K562 (cell line): Measurements from ENCODE around the gene SPAG4. TPM values are rescaled to one million over a fixed set of nuclear protein-coding genes. Genes with fewer than 3 reads are reported as not detected.

ENCODE experiments used
- ATF1 ChIP-seq, 2 experiments: fragments of 450-650 bp in 1 of 2; IDR thresholded peaks; 2 replicates each; pipeline ENCODE4 v1.6.1; 2016; ENCODE audit warnings: missing compliant biosample characterization in 1 of 2, missing genetic modification characterization in 1 of 2
- CEBPB ChIP-seq: fragments of 450-650 bp; IDR thresholded peaks from 2 replicates; pipeline ENCODE4 v1.6.1; 2016; ENCODE audit warnings: missing genetic modification characterization, missing compliant biosample characterization
- ELF2 ChIP-seq: fragments of 250-450 bp; sonication (Bioruptor Pico); IDR thresholded peaks from 2 replicates; pipeline ENCODE4 v1.5.0; 2021; ENCODE audit warnings: mild to moderate bottlenecking
- ESRRB ChIP-seq: fragments of 250-450 bp; sonication (Bioruptor Pico); IDR thresholded peaks from 2 replicates; pipeline ENCODE4 v1.5.0; 2020; ENCODE audit warnings: mild to moderate bottlenecking, moderate library complexity, borderline replicate concordance
- FOXK2 ChIP-seq, 2 experiments: fragments of 450-650 bp; IDR thresholded peaks in 1 of 2; conservative IDR thresholded peaks in 1 of 2; 2 replicates each; pipeline ENCODE4 v1.6.1; 2016; ENCODE audit warnings: low read depth in 2 of 2, mild to moderate bottlenecking in 1 of 2
- FOXP4 ChIP-seq: sonication (generic); formaldehyde crosslinking; IDR thresholded peaks from 2 replicates; pipeline ENCODE4 v1.8.0; 2022; ENCODE audit warnings: mild to moderate bottlenecking, missing genetic modification reagents, borderline replicate concordance
- HMG20A ChIP-seq: fragments of 450-650 bp; formaldehyde crosslinking; conservative IDR thresholded peaks from 2 replicates; pipeline ENCODE4 v1.4.0; 2020; ENCODE audit warnings: mild to moderate bottlenecking, mixed read lengths
- KLF10 ChIP-seq: fragments of 250-450 bp; sonication (Bioruptor Pico); IDR thresholded peaks from 2 replicates; pipeline ENCODE4 v1.6.1; 2021; ENCODE audit warnings: matching md5 sums
- KLF6 ChIP-seq: fragments of 250-450 bp; sonication (Bioruptor Pico); IDR thresholded peaks from 2 replicates; pipeline ENCODE4 v1.4.0; 2020; ENCODE audit warnings: mild to moderate bottlenecking, moderate library complexity, borderline replicate concordance
- RNF219 ChIP-seq: fragments of 250-450 bp; sonication (Bioruptor Pico); IDR thresholded peaks from 2 replicates; pipeline ENCODE4 v1.5.0; 2022; ENCODE audit warnings: mild to moderate bottlenecking
- SNAPC5 ChIP-seq: fragments of 250-450 bp; sonication (Bioruptor Pico); IDR thresholded peaks from 2 replicates; pipeline ENCODE4 v1.8.0; 2021; ENCODE audit warnings: moderate library complexity, mild to moderate bottlenecking, inconsistent platforms
- SREBF2 ChIP-seq: sonication (generic); formaldehyde crosslinking; IDR thresholded peaks from 2 replicates; pipeline ENCODE4 v1.4.0; 2020; ENCODE audit warnings: mild to moderate bottlenecking, missing genetic modification reagents
- TBL1XR1 ChIP-seq, 2 experiments: IDR thresholded peaks; 2 replicates each; pipeline ENCODE4 v1.6.1; 2012; ENCODE audit warnings: improper control_type of control experiment in 2 of 2, low read length in 2 of 2, mild to moderate bottlenecking in 1 of 2
- ZBTB1 ChIP-seq: sonication (generic); formaldehyde crosslinking; IDR thresholded peaks from 2 replicates; pipeline ENCODE4 v1.8.1; 2023; ENCODE audit warnings: missing genetic modification reagents, low read depth, mild to moderate bottlenecking, borderline replicate concordance
- ZBTB33 ChIP-seq: sonication (generic); formaldehyde crosslinking; IDR thresholded peaks from 2 replicates; pipeline ENCODE4 v1.8.1; 2023; ENCODE audit warnings: mild to moderate bottlenecking, missing genetic modification reagents
- ZBTB7A ChIP-seq: IDR thresholded peaks from 2 replicates; pipeline ENCODE4 v1.6.1; 2011; ENCODE audit warnings: low read depth, mild to moderate bottlenecking, low read length, moderate library complexity, borderline replicate concordance; ENCODE audit not compliant: control insufficient read depth
- ZNF512 ChIP-seq: IDR thresholded peaks from 2 replicates; pipeline ENCODE4 v1.6.1; 2016; ENCODE audit warnings: missing genetic modification characterization, missing compliant biosample characterization
- ZNF644 ChIP-seq: fragments of 200-800 bp; sonication (Bioruptor generic); IDR thresholded peaks from 2 replicates; pipeline ENCODE4 v1.6.1; 2016; ENCODE audit warnings: low read depth, missing genetic modification characterization, missing compliant biosample characterization
- polyA plus RNA-seq, 8 experiments: library from polyadenylated mRNA; depleted of rRNA in 4 of 8; stranded (reverse) in 5 of 8; unstranded in 3 of 8; fragments of >200 nt; fragmentation: Nextera tagmentation in 2 of 8; fragmentation: Illumina TruSeq in 1 of 8; extraction: Ambion mirVana in 2 of 8; extraction: Trizol in 1 of 8; gene quantifications; 2 replicates each; pipeline versions ENCODE4 v1.2.1 to v1.2.3, GENCODE V29; 2011 to 2014; ENCODE audit warnings: inconsistent platforms in 1 of 8, missing spikeins in 1 of 8
- total RNA-seq, 7 experiments: library from RNA; depleted of rRNA in 6 of 7; stranded (reverse); fragments of >200 nt in 6 of 7; fragmentation: Illumina TruSeq in 2 of 7; extraction: Trizol in 2 of 7; gene quantifications; 2 replicates each; pipeline versions ENCODE4 v1.2.1 to v1.2.3, GENCODE V29; 2011 to 2021; ENCODE audit warnings: low replicate concordance in 1 of 7

Gene SPAG4
- total and polyA plus RNA-seq, 9 of the 15 experiments (the other 6 are each of a cell fraction or from before 2014, with no cell fraction given) = 1.6 to 11.4 (median 4.6) TPM

- no peak; the same call in 1 of the 2 replicates for TF ChIP-seq ZNF644 (tag)
- TF ChIP-seq FOXP4 (CRISPR knock-in tag) = no peak
- no peak for TF ChIP-seq KLF6 (CRISPR knock-in tag)
- no peak for TF ChIP-seq ZBTB1
- TF ChIP-seq TBL1XR1 (IDR thresholded peaks at IDR 0.05; ENCODE audit: low read length in 2 of 2) = no peak
- TF ChIP-seq KLF10 (CRISPR knock-in tag) = no peak
- TF ChIP-seq ZBTB33 (CRISPR knock-in tag) = 0 out of 2 replicates have a peak, but pooled peaks have one; percentile 52
- no peak for TF ChIP-seq SREBF2 (CRISPR knock-in tag)
- no peak for TF ChIP-seq HMG20A (CRISPR knock-in tag)
- no peak for TF ChIP-seq CEBPB (tag)
- TF ChIP-seq ZBTB7A = peak; percentile 18; the same call in 1 of the 2 replicates
- TF ChIP-seq ZNF512 = no peak
- no peak for TF ChIP-seq ELF2 (CRISPR knock-in tag)
- no peak for TF ChIP-seq RNF219
- TF ChIP-seq ATF1 (CRISPR knock-in tag; IDR thresholded peaks at IDR 0.05) = no peak
- peak; percentile 18 for TF ChIP-seq ATF1 (tag; IDR thresholded peaks at IDR 0.05)
- TF ChIP-seq ESRRB (CRISPR knock-in tag) = no peak
- TF ChIP-seq SNAPC5 (CRISPR knock-in tag) = no peak
- TF ChIP-seq FOXK2 (conservative IDR thresholded peaks at IDR 0.05 in 1 of 2, IDR thresholded peaks at IDR 0.05 in 1 of 2; ENCODE audit: low read depth in 2 of 2) = no peak
Observed at GRCh38 chr20:35616465-35617396, 1.1 kb downstream of the SPAG4 start (continued).
